Ovary (tissue), 3 donors: ENCODE data around the gene PYY.

Source experiments
- CTCF ChIP-seq, 3 donors: fragments of 450-650 bp in 2 of 3; fragments of 200-600 bp in 1 of 3; IDR thresholded peaks; one replicate each; pipeline versions ENCODE4 v1.5.1 to v1.8.0; 2016 to 2022; ENCODE audit warnings: antibody characterized with exemption in 3 of 3, mild to moderate bottlenecking in 1 of 3
- EP300 ChIP-seq: sonication (generic); formaldehyde crosslinking; IDR thresholded peaks from one replicate; pipeline ENCODE4 v1.6.1; 2017; ENCODE audit warnings: antibody characterized with exemption
- POLR2A ChIP-seq: fragments of 450-650 bp; IDR thresholded peaks from one replicate; pipeline ENCODE4 v1.6.1; 2017; ENCODE audit warnings: antibody characterized with exemption, mild to moderate bottlenecking, moderate library complexity
- donor health status: DM: no; HTN: no; CAD: no.

- TF ChIP-seq CTCF (IDR thresholded peaks at IDR 0.05): no peak
- no peak for TF ChIP-seq POLR2A
- no peak for TF ChIP-seq EP300
These were observed 22.2 kb upstream of the PYY start for GRCh38 chr17:43975898-43976297.
